ENCODE data around the gene VEZT. TPM values are rescaled to one million over a fixed set of nuclear protein-coding genes. Genes with fewer than 3 reads are reported as not detected.
"Not testable (repeated sequence)": the region's sequence is repeated elsewhere in the genome, so short reads cannot be mapped to it uniquely, and the experiment has no call there.

The VEZT gene
- total RNA-seq, 2 donors from 2014 or later: 50.9 to 54.4 TPM

GRCh38 chr12:95216711-95217376, 763 bp upstream of the VEZT start:
- ATAC-seq (peak; percentile 29), DNase-seq (peak in 1 of 2 donors; percentile 36)
- intact Hi-C loops (cut with DNase I, micrococcal nuclease): loop anchor here in 1 of 2 donors (5.0 to 10.0 kb wide), 3 partner anchors 100 to 318 kb away; partner anchors contain the start of gene METAP2

- DNase-seq (peak; percentile 40 to 86), ATAC-seq (peak; percentile 17)
- intact Hi-C loops (cut with DNase I, micrococcal nuclease): loop anchor here in 1 of 2 donors (5.0 to 10.0 kb wide), 3 partner anchors 101 to 316 kb away; partner anchors contain the start of gene METAP2
Observed at GRCh38 chr12:95218150-95219133, 835 bp downstream of the VEZT start.

GRCh38 chr12:95220190-95220589, 2.6 kb downstream of the VEZT start:
- intact Hi-C loops (cut with DNase I, micrococcal nuclease): no loop called here
- DNase-seq (no peak), ATAC-seq (no peak)

- intact Hi-C loops (cut with DNase I, micrococcal nuclease): no loop called here
- no peak for ATAC-seq
Observed at GRCh38 chr12:95220726-95221125, 3.1 kb downstream of the VEZT start.

GRCh38 chr12:95224202-95225170, 6.9 kb downstream of the VEZT start:
- DNase-seq (no peak), ATAC-seq (no peak)
- intact Hi-C loops (cut with DNase I, micrococcal nuclease): no loop called here

More at GRCh38 chr12:95220726-95221125, 3.1 kb downstream of the VEZT start:
- no peak for DNase-seq

- intact Hi-C loops (cut with DNase I, micrococcal nuclease): no loop called here
- no peak for DNase-seq
- no peak for ATAC-seq
Observed at GRCh38 chr12:95225645-95226212, 8.1 kb downstream of the VEZT start.

GRCh38 chr12:95227818-95228356, 10.3 kb downstream of the VEZT start:
- no peak for ATAC-seq
- intact Hi-C loops (cut with DNase I, micrococcal nuclease): no loop called here
- DNase-seq: no peak

- DNase-seq: no peak
- ATAC-seq: no peak
- intact Hi-C loops (cut with DNase I, micrococcal nuclease): no loop called here
Observed at GRCh38 chr12:95228617-95229016, 11.0 kb downstream of the VEZT start.

- no peak for ATAC-seq
- DNase-seq: no peak
- intact Hi-C loops (cut with DNase I, micrococcal nuclease): no loop called here
Observed at GRCh38 chr12:95229636-95230035, 12.0 kb downstream of the VEZT start.

- intact Hi-C loops (cut with DNase I, micrococcal nuclease): no loop called here
- DNase-seq (no peak), ATAC-seq (no peak)
Observed at GRCh38 chr12:95230313-95230712, 12.7 kb downstream of the VEZT start.

GRCh38 chr12:95231190-95231589, 13.6 kb downstream of the VEZT start:
- intact Hi-C loops (cut with DNase I, micrococcal nuclease): no loop called here
- no peak for ATAC-seq
- no peak for DNase-seq

- intact Hi-C loops (cut with DNase I, micrococcal nuclease); ATAC-seq: not testable (repeated sequence)
Observed at GRCh38 chr12:95234187-95234586, 16.6 kb downstream of the VEZT start.

GRCh38 chr12:95235621-95236020, 18.0 kb downstream of the VEZT start:
- ATAC-seq; intact Hi-C loops (cut with DNase I, micrococcal nuclease); DNase-seq: not testable (repeated sequence)

More at GRCh38 chr12:95234187-95234586, 16.6 kb downstream of the VEZT start:
- DNase-seq: not testable (repeated sequence)

- intact Hi-C loops (cut with DNase I, micrococcal nuclease): no loop called here
Observed at GRCh38 chr12:95237315-95237714, 19.7 kb downstream of the VEZT start.

GRCh38 chr12:95238150-95238549, 20.5 kb downstream of the VEZT start:
- no peak for DNase-seq
- intact Hi-C loops (cut with DNase I, micrococcal nuclease): no loop called here
- ATAC-seq: no peak

More at GRCh38 chr12:95237315-95237714, 19.7 kb downstream of the VEZT start:
- DNase-seq (no peak), ATAC-seq (no peak)

GRCh38 chr12:95239216-95239615, 21.6 kb downstream of the VEZT start:
- intact Hi-C loops (cut with DNase I, micrococcal nuclease): no loop called here
- no peak for DNase-seq
- no peak for ATAC-seq

GRCh38 chr12:95239835-95240234, 22.2 kb downstream of the VEZT start:
- DNase-seq; intact Hi-C loops (cut with DNase I, micrococcal nuclease); ATAC-seq: not testable (repeated sequence)

- no peak for ATAC-seq
- intact Hi-C loops (cut with DNase I, micrococcal nuclease): no loop called here
- no peak for DNase-seq
Observed at GRCh38 chr12:95240556-95240955, 22.9 kb downstream of the VEZT start.

Measured in left colon (tissue), 2 donors.